Hepatocyte (in vitro differentiated cells): ENCODE results near the gene ERGIC1. TPM values are rescaled to one million over a fixed set of nuclear protein-coding genes. Genes with fewer than 3 reads are reported as not detected.

Source experiments
- DNase-seq: peaks from one replicate; pipeline ENCODE4 v3.0.0-alpha.2; 2016; ENCODE audit warnings: low spot score
- H2AFZ ChIP-seq: fragments of 200-600 bp; sonication (generic); 2 replicates; pipeline ENCODE4 v1.6.0; 2016; ENCODE audit warnings: antibody characterized with exemption, mild to moderate bottlenecking
- H3K27ac ChIP-seq: fragments of 200-600 bp; sonication (generic); 2 replicates; pipeline ENCODE4 v1.5.1; 2016; ENCODE audit warnings: mild to moderate bottlenecking
- H3K27me3 ChIP-seq: fragments of 200-600 bp; sonication (generic); 2 replicates; pipeline ENCODE4 v1.6.1; 2016
- H3K36me3 ChIP-seq: fragments of 200-600 bp; sonication (generic); replicated peaks from 2 replicates; pipeline ENCODE4 v1.5.1; 2016; ENCODE audit warnings: low read depth; ENCODE audit not compliant: insufficient read depth
- H3K4me1 ChIP-seq: fragments of 200-600 bp; sonication (generic); 2 replicates; pipeline ENCODE4 v1.5.1; 2016; ENCODE audit warnings: mild to moderate bottlenecking, moderate library complexity; ENCODE audit not compliant: insufficient read depth
- H3K4me2 ChIP-seq: fragments of 200-600 bp; sonication (generic); 2 replicates; pipeline ENCODE4 v1.6.0; 2016
- H3K4me3 ChIP-seq: fragments of 200-600 bp; sonication (generic); 2 replicates; pipeline ENCODE4 v1.5.1; 2016; ENCODE audit warnings: mild to moderate bottlenecking
- H3K79me2 ChIP-seq: fragments of 200-600 bp; sonication (generic); 2 replicates; pipeline ENCODE4 v1.6.0; 2017; ENCODE audit warnings: mild to moderate bottlenecking
- H3K9me2 ChIP-seq: fragments of 200-600 bp; sonication (generic); replicated peaks from 2 replicates; pipeline ENCODE4 v1.6.0; 2017; ENCODE audit warnings: mild to moderate bottlenecking; ENCODE audit not compliant: insufficient read depth
- H3K9me3 ChIP-seq: fragments of 200-600 bp; sonication (generic); 2 replicates; pipeline ENCODE4 v1.5.1; 2016; ENCODE audit warnings: low read depth, mild to moderate bottlenecking
- H4K20me1 ChIP-seq: fragments of 200-600 bp; sonication (generic); 2 replicates; pipeline ENCODE4 v1.6.0; 2016; ENCODE audit warnings: mild to moderate bottlenecking; ENCODE audit not compliant: insufficient read depth, poor library complexity, severe bottlenecking
- EZH2 ChIP-seq: fragments of 200-600 bp; sonication (generic); IDR thresholded peaks from 2 replicates; pipeline ENCODE4 v1.6.1; 2016; ENCODE audit warnings: antibody characterized with exemption, mild to moderate bottlenecking, borderline replicate concordance
- EZH2phosphoT487 ChIP-seq: fragments of 200-600 bp; sonication (generic); IDR thresholded peaks from one replicate; pipeline ENCODE4 v1.6.1; 2018; ENCODE audit warnings: antibody characterized with exemption, mild to moderate bottlenecking, low read depth, moderate library complexity; ENCODE audit not compliant: unreplicated experiment, severe bottlenecking
- WGBS: methylation state at CpG from one replicate; pipeline ENCODE4 v1.1.6; 2016; ENCODE audit warnings: low lambda C conversion rate; ENCODE audit errors: missing lambda C conversion rate; 5-methylcytosine and 5-hydroxymethylcytosine counted together
- polyA plus RNA-seq: library from polyadenylated mRNA; unstranded; fragments of >200 nt; fragmentation: Nextera tagmentation; extraction: Ambion mirVana; gene quantifications from 2 replicates; pipeline ENCODE4 v1.2.1, GENCODE V29; 2016
- total RNA-seq: library from RNA; depleted of rRNA; stranded (reverse); fragments of >200 nt; gene quantifications from 2 replicates; pipeline ENCODE4 v1.2.3, GENCODE V29; 2014
- TF ChIP-seq, protein P1 (sequence below): fragments of 200-600 bp; sonication (generic); IDR thresholded peaks from 2 replicates; pipeline ENCODE4 v1.5.1; 2016; ENCODE audit warnings: antibody characterized with exemption, mild to moderate bottlenecking; ENCODE audit not compliant: poor library complexity

ERGIC1 gene
- total and polyA plus RNA-seq, 2 experiments from 2014 or later, result 39.1 to 107 TPM

DNA sequence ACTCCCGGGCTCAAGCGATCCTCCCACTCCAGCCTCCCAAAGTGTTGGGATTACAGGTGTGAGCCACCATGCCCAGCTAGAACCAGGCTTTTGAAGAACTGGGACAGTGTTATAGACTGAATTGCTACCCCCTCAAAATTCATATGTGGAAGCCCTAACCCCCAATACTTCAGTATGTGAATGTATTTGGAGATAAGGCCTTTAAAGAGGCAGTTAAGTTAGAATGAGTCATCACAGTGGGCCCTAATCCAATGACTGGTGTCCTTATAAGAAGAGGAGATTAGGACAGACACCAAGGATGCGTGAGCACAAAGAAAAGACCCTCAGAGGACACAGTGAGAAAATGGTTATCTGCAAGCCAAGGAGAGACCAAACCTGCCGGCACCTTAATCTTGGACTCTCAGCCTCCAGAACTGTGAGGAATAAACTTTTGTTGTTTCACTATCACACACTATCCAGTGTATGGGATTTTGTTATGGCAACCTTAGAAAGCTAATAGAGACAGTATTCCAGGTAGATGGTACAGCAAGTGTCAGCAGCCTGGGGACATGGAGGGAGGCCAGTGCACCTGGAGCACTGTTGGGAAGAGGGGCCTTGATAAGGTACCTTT lies 31.4 kb upstream of the ERGIC1 start:
- Histone ChIP-seq H3K4me1 (peaks cover 6% of the 10 kb centered on the region), H3K79me2 (no peaks in the 10 kb centered on the region), H3K36me3 (no peaks in the 10 kb centered on the region), H2AFZ (no peak overlapping the region), H3K9me3 (no peaks in the 10 kb centered on the region), H3K9me2 (no peaks in the 10 kb centered on the region), H3K4me2 (no peak overlapping the region), H3K4me3 (no peak overlapping the region), H3K27me3 (no peaks in the 10 kb centered on the region), H3K27ac (no peak overlapping the region), H4K20me1 (no peaks in the 10 kb centered on the region)
- DNase-seq, result no peak
- WGBS, result 79% methylated on average over 4 of the region's 4 CpGs
- TF ChIP-seq EZH2phosphoT487 (no peak), EZH2 (no peak)
- TF ChIP-seq, protein P1, sequence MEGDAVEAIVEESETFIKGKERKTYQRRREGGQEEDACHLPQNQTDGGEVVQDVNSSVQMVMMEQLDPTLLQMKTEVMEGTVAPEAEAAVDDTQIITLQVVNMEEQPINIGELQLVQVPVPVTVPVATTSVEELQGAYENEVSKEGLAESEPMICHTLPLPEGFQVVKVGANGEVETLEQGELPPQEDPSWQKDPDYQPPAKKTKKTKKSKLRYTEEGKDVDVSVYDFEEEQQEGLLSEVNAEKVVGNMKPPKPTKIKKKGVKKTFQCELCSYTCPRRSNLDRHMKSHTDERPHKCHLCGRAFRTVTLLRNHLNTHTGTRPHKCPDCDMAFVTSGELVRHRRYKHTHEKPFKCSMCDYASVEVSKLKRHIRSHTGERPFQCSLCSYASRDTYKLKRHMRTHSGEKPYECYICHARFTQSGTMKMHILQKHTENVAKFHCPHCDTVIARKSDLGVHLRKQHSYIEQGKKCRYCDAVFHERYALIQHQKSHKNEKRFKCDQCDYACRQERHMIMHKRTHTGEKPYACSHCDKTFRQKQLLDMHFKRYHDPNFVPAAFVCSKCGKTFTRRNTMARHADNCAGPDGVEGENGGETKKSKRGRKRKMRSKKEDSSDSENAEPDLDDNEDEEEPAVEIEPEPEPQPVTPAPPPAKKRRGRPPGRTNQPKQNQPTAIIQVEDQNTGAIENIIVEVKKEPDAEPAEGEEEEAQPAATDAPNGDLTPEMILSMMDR, result no peak

GRCh38 chr5:172805018-172805683 lies 28.9 kb upstream of the ERGIC1 start:
- no peak overlapping the region for H2AFZ ChIP-seq
- no peaks in the 10 kb centered on the region for H3K36me3 ChIP-seq
- WGBS, result 77% methylated on average over 2 of the region's 3 CpGs
- no peaks in the 10 kb centered on the region for H3K9me2 ChIP-seq
- H3K79me2 ChIP-seq, result no peaks in the 10 kb centered on the region
- H3K4me2 ChIP-seq, result no peak overlapping the region
- peaks cover 9% of the 10 kb centered on the region for H3K4me1 ChIP-seq
- H3K27ac ChIP-seq, result no peak overlapping the region
- TF ChIP-seq EZH2phosphoT487 (no peak), EZH2 (no peak)
- TF ChIP-seq, protein P1, result no peak
- DNase-seq, result no peak
- H3K4me3 ChIP-seq, result no peak overlapping the region
- no peaks in the 10 kb centered on the region for H4K20me1 ChIP-seq
- H3K9me3 ChIP-seq, result no peaks in the 10 kb centered on the region
- H3K27me3 ChIP-seq, result no peaks in the 10 kb centered on the region

- H3K4me3 ChIP-seq, result no peak overlapping the region
- TF ChIP-seq EZH2phosphoT487 (no peak), EZH2 (no peak)
- TF ChIP-seq, protein P1, result no peak
- DNase-seq, result no peak
- no peak overlapping the region for H3K27ac ChIP-seq
- no peaks in the 10 kb centered on the region for H3K79me2 ChIP-seq
- H3K9me3 ChIP-seq, result no peaks in the 10 kb centered on the region
- H3K4me2 ChIP-seq, result no peak overlapping the region
- WGBS, result 93% methylated on average over 9 of the region's 9 CpGs
- H3K36me3 ChIP-seq, result no peaks in the 10 kb centered on the region
- H4K20me1 ChIP-seq, result no peaks in the 10 kb centered on the region
- no peak overlapping the region for H2AFZ ChIP-seq
- no peaks in the 10 kb centered on the region for H3K27me3 ChIP-seq
- no peaks in the 10 kb centered on the region for H3K9me2 ChIP-seq
- peaks cover 9% of the 10 kb centered on the region for H3K4me1 ChIP-seq
These were observed 28.3 kb upstream of the ERGIC1 start for GRCh38 chr5:172805736-172806255.
